GM15510 (cell line): ENCODE data around the gene VARS2.

Experiments used
- POLR2A ChIP-seq: IDR thresholded peaks from 3 replicates; pipeline ENCODE4 v1.6.1; 2011; ENCODE audit warnings: borderline replicate concordance; ENCODE audit not compliant: insufficient read length; ENCODE audit errors: extremely low read depth

The VARS2 gene

DNA sequence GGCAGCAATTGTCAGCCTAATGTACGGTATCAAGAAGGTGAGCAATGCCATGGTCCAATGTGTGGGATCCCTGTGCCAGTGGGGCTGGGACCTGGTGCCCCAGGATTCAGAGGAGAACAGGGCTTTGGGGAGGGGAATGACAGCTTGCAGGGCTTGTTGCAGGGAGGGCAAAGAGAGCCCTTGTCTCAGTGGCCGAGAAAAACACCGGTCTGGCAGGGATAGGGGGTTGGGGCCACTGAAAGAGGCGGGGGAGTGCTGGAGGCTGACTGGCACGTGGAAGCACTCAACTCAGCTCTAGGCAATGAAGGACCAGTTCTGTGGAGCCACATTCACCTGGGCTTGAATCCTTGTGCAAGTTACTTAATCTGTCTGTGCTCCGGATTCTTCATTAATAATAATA is 23.2 kb downstream of the VARS2 start:
- no peak for TF ChIP-seq POLR2A

DNA sequence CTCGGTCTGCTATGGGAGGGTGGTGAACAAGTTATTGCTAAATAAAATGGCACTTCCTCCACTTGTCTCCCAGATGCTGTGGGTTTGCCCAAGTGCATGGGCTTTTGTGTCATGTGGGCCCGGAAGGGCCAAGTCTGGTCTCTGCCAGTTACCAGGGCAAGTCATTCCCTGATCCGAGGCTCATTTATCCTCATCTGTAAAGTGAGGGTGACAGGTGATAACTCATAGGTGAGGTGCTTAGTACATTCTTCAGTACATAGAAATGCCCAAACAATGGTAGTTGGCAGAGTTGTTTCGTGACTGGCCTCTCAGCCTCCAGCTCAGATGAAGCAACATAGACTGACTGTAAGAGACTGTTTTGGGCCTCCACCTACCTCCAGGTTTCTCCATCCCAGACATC is 24.7 kb downstream of the VARS2 start:
- TF ChIP-seq POLR2A: no peak

DNA sequence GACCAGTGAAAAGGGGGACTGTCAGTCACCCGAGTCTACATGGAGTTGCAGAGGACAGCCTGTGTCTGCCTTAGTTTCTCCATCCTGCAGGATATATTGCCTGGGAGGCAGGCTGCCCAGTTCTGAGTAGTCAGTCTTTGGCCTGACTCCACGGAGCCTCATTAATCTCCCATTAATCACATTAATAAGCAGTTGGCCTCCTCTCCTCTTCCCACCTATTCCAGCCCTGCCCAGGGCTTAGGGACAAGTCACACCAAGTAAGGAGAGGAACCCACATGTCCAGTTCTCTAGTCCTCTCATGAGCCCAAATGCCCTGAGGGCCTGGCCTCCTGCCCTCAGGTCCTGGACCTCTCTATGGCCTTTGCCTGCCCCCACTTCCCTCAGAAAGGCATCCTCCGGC is 25.4 kb downstream of the VARS2 start:
- no peak for TF ChIP-seq POLR2A

DNA sequence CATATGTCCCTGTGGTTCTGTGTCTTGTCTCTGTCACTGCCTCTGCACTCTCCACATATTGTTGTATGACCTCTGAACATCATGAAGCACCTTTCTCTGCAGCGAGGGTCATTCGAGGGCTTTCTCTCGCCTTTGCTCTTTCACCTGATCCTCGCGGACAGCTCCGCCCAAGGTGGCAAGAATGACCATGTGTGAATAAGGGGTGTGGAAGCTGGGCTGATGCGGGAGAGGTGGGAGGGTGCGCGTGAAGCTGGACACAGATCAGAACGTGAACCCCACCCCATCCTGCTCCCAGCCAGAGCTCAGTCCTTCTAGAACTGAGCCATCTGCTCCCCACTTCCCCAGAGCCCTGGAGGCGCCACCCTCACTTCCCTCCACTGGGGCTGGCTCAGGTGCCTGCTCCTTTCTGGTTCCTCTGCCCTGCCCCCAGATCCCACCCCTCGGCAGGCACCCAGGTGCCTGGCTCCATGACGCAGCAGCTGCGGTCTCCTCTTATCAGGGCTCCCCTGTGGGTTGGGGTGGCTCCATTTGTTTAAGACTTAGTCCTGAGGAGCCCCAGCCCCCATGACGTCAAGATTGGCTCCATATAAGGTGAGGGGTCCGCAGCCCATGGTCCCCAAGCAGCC is 26.4 kb downstream of the VARS2 start, which contains the start of gene MUCL3:
TSS of gene MUCL3 (plus strand) at position 613 of the 626 bp plus-strand sequence. CDS start 27 bp downstream, outside the sequence.
- TF ChIP-seq POLR2A: no peak

DNA sequence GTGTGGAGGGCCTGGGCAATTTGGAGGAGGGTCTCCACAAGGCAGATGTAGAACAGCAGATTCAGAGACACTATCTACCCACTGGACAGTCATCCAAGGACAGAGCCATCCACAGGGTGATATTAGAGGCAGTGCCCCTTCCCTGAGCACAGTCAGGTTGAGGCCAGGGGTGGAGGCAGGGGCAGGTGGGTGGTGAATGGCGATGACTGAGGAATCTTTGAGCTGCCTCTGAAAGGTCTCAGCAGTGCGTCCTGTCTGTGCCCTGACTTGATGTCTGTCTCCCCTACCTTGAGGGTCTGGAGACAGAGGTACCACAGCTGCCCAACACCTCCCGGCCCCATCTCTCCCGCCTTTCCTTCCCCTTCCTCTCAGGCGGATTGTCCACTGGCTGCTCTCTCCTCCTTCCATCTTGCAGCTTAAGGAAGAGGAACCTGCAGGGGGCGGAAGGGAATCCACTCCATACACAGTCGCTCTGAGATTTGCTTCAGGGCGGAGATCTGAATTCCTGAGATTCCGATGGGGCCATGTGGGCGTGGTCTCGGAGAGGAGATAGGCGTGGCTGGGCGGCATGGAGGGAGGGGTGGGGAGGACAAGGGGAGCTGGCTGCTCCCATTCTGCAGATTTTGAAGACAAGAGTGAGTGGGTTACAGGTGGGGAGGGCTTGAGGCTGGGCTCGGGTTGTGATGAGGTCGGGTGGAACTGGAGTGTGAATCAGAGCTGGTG is 28.5 kb downstream of the VARS2 start:
- no peak for TF ChIP-seq POLR2A

DNA sequence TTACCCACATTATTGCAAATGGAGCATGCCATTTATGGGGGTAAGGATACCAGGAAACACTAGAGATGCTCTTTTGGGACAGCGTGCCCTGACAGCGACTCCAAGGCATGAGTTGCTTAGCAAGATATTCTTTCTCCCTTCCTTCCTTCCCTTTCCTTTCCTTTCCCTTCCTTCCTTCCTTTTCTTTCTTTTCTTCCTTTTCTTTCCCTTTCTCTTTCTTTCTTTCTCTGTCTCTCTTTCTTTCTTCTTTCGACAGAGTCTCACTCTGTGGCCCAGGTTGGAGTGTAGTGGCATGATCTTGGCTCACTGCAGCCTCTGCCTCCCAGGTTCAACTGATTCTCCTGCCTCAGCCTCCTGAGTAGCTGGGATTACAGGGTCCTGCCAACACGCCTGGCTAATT is 30.0 kb downstream of the VARS2 start:
- no peak for TF ChIP-seq POLR2A

DNA sequence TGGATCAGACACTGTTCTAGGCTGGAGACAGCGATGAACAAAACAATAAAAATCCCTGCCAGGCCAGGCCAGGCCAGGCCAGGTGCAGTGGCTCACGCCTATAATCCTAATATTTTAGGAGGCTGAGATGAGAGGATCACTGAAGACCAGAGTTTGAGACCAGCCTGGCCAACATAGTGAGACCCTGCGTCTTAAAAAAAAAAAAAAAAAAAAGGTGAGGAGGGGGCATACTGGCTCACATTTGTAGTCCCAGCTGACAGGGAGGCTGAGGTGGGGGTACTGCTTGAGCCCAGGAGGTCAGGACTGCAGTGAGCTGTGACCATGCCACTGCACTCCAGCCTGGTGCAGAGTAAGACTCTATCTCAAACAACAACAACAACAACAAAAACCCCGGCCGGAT is 31.2 kb downstream of the VARS2 start:
- no peak for TF ChIP-seq POLR2A

DNA sequence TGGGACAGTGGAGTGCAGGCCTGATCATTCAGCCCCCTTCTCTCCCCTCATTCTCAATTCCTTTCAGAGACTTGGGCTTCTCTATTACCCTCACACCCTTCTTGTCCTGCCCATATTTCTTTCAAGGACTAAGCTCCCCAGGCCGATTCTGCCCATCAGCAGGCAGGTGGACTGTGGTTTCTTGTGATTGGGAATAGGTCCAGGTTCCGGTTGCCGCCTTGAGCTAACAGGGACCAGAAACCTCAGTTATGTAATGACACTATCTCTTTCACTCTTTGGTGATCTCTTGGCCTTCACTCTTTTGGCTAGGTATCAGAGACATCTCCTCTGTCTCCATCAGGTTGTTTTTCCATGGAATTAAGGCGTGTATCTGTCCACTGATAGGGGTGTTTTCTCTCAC is 33.2 kb downstream of the VARS2 start:
- no peak for TF ChIP-seq POLR2A

DNA sequence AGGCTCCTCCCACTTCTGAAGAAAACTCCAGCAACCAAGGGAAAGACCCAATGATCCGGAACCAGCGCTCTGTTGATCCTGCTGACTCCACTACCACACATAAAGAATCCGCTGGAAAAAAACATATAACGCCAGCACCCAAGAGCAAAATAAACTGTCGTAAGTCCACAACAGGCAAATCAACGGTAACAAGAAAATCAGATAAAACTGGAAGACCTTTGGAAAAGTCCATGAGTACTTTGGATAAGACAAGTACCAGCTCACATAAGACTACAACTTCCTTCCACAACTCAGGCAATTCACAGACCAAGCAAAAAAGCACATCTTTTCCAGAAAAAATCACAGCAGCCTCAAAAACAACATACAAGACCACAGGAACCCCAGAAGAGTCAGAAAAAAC is 34.8 kb downstream of the VARS2 start:
- TF ChIP-seq POLR2A: no peak

DNA sequence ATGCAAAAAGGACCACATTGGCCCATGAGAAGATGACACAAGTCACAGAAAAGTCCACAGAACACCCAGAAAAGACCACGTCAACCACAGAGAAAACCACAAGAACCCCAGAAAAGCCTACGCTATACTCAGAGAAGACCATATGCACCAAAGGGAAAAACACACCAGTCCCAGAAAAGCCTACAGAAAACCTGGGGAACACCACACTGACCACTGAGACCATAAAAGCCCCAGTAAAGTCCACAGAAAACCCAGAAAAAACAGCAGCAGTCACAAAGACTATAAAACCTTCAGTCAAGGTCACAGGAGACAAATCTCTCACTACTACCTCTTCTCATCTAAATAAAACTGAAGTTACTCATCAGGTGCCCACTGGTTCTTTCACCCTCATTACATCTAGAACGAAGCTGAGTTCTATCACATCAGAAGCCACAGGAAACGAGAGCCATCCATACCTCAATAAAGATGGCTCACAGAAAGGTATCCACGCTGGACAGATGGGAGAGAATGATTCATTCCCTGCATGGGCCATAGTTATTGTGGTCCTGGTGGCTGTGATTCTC is 38.0 kb downstream of the VARS2 start:
- TF ChIP-seq POLR2A: no peak

DNA sequence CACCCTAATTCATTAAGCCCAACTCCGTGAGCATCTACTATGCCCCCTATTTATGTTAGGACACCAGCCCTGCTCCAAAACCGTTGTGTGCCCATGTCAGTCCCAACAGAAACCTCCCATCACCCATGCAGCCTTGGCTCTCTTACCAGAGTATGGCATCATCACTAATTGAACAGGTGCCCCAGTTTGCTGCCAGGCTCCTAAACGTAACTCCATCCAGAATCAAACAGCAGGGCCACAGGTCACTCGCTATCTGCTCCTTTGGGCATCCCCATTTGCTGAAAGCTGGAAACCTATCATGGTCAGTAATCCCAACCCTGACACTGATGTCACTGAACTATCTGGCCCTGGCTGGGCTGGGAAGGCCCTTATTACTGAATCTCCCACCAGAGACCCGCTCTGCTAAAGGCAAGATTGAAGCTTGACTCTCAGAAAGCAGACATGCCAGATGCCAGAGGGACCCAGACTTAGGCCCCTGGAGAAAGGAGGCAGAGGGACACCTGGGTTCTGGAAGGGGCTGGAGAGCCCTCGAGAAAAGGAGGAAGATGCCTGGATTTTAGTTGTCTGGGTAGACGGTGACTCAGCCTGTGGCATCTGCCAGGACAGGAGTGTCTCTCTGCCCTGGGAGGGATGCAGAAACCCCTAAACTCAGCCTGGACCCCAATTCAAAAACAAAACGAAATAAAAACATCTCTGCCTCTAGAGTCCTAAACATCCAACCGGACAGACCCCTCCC is 40.8 kb downstream of the VARS2 start:
- no peak for TF ChIP-seq POLR2A

DNA sequence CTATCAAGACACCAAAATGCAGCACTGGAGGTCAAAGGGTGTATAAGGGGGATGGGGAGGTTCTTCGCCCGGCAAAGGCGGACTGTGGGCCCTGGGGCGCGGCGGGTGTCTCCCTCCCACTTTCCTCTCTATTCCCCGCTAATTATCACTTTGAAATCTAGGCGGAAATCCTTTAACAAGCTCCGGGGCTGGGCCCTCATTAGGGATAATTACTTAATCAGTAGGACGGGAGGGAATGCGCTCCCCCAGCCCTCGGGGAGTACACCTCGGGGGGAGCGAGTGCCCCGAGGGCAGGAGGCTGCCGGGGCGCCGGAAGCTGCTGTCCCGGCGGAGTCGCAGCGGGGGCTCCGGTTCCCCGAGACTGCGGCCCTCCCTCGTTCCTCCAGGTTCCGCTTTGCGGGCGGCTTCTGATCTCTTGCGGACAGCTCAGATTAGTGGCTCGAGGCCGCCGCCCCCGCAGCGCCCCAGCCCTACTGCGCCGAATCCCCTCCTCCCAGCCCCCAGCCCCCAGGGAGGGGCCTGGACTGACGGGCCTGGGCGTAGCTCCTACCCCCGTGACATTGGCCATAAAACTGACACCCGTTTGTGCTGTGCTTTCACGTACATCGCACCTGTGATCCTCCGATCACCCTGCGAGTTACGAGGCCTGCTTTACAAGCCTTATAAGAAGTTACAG is 41.5 kb downstream of the VARS2 start:
- peak; percentile 70 for TF ChIP-seq POLR2A

DNA sequence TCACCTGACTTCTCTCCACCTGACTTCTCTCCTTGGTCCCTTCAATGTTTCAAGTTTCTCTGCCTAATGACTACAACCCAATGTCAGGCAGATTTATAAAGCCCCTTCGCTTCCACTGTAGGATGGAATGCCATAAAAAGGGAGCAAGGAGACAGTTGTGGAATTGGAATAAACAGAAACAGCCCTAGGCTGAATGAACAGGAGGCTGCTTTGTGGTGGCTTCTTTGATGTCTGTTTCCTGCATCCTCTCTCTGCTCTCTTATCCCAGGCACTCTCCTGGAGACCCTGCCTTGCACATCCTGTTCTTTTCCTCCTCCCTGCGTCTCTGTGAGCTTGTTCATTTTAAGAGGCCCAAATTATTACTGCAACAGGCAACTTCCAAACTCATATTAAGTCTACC is 43.7 kb downstream of the VARS2 start:
- TF ChIP-seq POLR2A: no peak

DNA sequence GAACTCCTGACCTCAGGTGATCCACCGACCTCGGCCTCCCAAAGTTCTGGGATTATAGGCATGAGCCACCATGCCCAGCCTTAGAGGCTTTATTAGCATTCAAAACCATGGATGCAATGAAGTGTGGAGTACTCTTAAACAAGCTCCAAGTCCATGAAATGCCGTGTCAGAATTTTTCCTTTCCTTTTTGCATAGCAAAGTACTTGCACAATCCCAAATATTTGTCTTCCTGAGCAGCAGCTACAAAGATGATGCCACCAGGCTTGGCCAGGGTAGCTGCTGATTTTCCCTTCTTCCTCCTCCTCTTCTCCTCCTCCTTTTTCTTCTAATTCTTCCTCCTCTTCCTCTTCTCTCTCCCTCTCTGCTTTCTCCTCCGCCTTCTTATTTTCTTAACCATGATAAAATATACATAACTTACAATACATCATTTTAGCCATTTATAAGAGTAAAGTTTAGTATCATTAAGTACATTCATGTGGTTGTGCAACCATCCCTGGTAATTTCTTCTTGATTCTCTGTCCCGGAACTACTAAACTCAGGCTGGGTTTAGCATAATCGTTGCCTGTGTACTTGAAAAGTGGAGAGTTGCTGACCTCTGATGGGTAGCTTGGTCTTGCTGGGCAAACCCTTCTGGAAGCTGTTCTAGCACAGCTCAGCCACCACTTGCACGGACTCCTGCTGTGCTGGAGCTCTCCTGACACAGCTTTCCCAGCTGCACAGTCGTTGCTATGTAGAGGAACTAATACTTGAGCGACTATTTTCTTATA is 47.1 kb downstream of the VARS2 start:
- TF ChIP-seq POLR2A: no peak
